GM18508 (cell line): Measurements from ENCODE around the gene PXMP2.

Experiments used
- ATAC-seq: cut with Tn5 transposase; IDR thresholded peaks from one replicate; pipeline ENCODE4 v1.9.1; 2021; ENCODE audit warnings: moderate number of reproducible peaks; ENCODE audit not compliant: insufficient read depth, unreplicated experiment

The PXMP2 gene

DNA sequence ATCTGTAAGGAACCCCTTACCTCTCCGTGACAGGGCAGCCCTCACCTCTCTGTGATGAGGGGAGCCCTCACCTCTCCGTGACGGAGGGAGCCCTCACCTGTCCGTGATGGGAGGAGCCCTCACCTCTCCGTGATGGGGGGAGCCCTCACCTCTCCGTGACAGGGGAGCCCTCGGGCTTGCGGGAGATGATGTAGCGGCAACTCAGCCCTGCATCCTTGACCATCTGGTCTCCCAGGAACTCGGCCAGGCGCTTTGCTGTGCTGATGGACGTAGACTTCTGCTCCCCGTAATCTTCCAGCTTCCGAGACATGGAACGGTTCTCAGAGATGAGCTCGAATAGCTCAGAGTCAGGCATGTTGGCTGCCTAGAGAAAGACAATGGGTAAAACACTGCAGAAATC is 28.2 kb upstream of the PXMP2 start:
- no peak for ATAC-seq

DNA sequence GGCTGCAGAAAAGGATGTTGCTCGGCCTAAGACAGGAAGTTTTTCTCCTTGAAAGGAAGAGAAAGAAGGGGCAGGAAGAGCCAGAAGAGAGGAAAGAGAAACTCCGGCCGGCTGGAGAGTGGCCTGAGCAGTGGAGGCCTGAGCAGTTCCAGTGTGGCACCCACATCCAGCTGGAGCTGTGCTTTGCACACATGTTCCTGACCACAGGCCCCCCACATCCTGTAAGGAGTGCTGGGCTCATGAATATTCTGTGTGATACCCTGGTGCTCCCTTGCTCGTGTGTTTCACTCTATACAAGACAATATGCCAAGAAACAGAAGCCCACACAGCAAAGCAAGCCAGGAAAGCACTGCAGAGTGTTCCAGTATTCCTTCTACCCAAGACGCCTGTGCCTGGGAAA is 27.3 kb upstream of the PXMP2 start:
- no peak for ATAC-seq

DNA sequence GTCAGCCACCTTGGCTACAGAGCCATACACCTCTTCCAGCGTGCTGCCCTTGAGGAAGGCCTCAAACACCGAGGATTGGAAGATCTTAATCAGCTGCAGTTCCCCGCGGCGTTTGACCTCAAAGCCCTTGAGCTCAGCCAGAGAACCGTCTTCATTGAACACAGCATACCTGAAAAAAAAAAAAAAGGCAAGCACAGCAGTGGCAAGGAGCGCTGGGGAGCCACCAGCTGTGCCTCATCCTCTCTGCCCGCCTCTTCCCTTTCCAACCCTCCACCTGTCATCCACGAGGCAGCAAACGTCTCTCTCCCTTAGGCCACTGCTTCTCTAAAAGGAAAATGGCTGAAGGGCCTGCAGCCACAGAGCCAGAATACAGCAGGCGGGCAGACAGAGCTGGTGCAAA is 26.4 kb upstream of the PXMP2 start:
- ATAC-seq, result no peak

DNA sequence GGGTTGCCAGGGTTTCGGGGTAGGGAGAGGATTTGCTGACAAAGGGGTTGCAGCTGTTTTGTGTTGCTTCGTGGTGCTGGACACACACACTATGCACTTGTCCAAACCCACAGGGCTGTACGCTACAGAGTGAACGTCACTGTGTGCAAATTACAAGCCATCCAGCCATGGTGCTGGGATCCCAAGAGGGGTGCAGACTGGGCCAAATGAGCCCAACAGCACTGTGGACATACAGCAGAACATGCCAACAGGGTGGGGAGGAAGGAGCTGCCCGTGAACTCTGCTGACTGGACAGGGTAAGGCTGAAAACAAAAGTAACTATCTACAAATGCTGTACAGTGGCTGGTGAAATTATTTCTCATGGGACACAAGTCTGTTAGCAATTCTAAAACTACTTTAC is 25.4 kb upstream of the PXMP2 start:
- ATAC-seq, result no peak

DNA sequence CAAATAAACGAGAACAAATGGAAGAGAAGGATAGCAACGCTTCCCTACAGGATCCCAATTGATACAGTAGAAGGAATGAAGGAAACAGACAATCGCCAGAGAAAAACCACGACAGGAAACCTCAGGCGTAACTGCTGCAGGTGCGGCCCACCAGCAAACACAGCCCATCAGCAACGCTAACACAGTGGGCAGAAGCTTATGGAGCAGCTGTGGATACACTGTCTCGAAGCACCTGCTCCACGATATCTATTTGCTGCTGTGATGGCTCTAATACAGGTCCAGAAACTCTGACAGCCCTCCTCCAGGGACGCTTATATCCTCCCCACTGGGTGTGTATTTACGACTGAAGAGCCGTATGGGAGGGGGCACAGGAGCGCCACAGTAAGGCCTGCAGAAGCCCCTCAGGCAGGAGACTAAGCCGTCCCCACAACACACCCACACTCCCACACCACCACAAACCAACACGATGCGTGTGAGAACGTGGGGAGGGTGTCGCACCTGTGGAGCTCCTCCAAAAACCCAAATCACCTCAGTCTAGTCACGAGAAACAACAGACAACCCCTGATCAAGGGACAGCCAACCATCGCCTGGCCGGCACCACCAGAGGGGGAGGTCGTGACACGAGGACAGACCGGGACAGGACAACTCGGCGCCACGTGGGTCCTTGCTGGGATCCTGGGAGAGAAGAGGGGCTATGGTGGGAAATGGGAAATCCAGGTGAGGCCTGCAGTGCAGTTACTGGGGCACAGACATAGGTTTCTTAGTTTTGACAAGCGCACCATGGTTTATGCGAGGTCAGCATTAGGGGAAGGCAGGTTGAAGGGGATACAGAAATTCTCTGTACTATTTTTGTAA is 24.3 kb upstream of the PXMP2 start:
- no peak for ATAC-seq

DNA sequence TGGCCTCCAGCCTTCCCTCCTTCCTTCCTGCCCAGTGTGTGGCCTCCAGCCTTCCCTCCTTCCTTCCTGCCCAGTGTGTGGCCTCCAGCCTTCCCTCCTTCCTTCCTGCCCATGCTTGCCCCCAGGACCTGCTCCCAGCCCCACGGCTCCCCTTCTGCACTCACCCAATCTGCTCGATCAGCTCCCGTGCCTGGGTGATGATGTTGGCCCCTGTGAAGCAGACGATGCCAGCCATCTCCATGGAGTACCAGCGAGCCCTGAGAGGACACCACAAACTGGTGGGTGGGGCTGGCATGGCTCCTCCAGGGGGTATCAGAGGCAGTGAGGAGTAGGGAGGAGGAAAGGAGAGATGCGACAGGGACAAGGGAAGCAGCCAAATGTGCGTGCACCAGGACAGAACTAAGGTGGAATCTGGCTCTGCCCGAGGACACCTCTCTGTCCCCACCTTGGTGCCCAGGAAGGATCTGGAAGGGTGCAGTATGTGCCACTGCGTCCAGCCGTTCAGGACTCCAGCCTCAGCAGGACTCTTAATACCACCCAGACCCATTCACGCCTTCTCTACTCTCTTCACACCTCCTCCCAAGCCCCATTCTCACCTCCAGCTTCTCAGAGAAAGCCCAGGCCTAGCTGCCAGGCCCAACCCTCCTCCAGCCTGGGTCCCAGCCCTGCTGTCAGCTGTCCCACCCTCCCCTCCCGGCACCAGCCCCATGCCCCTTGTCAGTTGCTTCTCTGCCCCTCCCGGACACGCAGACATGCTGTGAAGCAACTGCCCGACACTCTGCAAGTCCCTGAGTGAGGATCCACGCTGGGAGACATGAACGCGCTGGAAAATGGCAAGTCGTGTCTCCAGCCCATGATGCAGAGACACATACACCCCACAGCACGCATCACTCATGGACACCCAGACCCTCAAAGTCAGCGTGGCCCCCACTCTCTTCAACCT is 22.9 kb upstream of the PXMP2 start:
- ATAC-seq, result no peak

DNA sequence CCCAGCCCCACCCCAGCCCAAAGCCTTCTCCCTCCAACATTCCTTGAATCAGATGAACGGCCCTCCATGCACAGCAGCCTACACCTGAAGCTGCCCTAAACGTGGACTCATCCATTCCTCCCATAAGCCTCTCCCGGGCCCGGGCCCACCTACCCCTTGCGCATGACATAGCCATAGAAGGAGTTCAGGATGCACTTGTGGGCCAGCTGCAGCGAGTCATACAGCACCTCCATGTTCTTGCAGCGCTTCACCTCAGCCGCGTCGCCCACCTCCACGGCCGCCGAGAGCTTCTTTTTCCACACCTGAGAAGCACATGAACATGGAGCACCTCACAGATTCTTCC is 22.3 kb upstream of the PXMP2 start:
- no peak for ATAC-seq

DNA sequence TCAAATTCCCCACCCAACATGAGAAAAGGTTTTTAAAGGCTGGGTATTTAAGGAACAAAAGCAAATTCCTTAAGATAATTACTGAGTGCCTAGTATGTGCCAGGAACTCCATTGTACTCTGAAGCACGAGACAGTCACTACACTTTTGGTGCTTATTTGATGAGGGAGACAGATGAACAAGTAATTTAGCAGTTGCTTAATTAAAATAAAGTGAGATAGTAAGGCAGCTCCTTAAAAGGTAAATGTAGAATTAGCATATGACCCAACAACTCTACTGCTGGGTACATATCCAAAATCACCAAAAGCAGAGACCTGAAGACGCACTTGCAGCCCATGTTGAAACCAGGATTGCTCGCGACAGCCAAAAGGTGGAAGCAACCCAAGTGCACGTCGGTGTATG is 21.6 kb upstream of the PXMP2 start:
- no peak for ATAC-seq

DNA sequence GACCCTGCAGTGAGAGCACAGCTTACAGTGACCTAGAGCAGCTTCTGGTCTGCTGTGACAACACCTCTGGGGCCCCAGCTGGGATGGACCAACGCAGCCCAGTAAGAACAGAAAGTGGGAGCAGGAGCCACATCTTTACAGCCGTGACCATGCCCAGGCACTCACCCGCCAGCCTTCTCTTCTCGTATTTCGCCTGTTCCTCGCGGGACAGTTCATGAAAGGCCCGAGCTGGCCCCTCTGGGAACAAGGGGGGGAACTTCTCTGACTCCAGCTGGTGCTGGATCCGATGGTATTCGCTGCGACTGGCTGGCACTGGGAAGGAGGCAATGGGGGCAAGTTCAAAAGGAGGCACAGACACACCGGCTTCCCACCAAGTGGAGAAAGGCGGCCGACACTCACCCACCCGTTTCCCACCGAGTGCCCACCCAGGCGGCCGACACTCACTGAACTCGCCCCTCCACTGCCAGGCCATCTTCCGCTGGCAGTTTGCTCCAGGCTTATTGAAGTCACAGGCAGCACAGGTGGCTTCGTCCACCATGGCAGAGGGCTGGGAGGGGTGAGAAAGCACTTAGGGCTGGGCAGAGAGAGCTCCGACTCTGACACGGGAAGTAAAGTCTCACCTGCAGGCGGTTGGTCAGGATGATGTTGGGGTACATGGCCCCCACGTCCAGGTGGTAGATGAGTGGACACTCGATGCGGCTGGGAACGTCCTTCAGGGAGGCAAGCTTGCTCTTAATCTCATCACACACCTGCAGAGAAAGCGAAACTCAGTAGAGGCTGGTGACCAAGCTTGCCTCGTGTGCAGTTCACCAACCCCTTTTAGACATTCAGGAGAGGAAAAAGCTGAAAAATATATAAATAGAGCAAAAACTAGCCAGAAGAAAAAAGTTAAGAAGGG is 18.9 kb upstream of the PXMP2 start:
- no peak for ATAC-seq

DNA sequence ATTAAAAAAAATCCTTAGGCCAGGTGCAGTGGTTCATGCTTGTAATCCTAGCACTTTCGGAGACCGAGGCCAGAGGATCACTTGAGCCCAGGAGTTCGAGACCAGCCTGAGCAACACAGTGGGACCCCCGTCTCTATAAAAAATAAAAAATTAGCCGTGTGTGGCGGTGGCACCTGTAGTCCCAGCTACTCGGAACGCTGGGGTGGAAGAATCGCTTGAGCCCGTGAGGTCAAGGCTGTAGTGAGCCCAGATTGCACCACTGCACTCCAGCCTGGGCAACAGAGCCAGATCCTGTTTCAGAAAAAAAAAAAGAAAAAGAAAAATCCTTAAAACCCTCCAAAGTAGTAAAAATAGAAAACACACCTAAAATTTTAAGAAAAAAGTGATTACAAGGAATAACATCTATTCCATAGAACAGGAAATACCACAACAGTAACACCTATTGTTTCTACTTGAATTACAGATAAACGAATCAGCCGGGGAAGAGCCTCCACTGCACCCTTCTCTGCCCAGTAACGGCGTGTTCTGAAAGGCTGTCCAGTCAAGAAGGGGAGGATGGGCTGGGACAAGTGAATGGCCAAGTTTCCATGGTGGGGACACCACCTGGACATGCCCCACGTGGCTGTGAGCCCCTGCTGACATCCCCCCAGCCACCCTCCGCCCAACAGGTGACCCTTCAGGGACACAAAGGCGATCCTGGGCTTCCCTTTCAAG is 18.1 kb upstream of the PXMP2 start:
- no peak for ATAC-seq

DNA sequence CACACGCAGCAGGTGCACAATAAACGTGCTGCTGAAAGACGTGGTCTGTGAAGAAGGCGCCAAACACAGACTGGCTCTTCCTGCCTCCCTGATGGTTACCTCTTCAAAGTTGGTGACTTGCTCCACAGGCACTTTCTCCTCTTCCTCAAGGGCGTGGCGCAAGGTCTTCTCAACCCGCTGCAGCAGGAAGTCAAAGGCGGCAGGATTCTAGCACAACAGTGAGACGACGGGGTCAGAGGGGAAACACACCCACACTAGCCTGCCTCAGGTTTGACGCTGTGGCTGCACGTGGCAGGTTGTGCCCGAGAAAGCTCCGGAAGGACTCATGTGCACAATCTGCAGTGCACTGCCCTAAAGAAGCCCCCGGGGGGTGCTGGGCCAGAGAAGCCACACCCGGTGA is 15.3 kb upstream of the PXMP2 start:
- no peak for ATAC-seq

DNA sequence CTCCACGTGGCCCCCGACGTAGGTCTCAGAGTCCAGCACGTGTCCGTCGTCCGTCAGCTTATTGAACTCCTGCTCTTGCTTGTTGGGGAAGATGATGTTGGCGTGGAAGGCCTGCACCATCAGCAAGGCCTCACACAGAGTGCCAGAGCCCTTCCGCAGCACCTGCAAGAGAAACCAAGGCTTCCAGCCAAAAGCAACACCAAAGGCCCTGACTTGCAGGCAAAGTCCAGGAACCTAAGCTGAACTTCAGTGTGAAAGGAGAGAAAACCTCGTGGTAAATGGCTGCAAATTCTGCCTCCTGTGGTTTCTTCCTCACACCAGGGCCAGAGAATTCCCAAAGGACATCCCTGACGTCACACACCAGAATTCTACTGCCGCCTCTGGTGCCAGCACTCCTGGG is 14.7 kb upstream of the PXMP2 start:
- no peak for ATAC-seq

DNA sequence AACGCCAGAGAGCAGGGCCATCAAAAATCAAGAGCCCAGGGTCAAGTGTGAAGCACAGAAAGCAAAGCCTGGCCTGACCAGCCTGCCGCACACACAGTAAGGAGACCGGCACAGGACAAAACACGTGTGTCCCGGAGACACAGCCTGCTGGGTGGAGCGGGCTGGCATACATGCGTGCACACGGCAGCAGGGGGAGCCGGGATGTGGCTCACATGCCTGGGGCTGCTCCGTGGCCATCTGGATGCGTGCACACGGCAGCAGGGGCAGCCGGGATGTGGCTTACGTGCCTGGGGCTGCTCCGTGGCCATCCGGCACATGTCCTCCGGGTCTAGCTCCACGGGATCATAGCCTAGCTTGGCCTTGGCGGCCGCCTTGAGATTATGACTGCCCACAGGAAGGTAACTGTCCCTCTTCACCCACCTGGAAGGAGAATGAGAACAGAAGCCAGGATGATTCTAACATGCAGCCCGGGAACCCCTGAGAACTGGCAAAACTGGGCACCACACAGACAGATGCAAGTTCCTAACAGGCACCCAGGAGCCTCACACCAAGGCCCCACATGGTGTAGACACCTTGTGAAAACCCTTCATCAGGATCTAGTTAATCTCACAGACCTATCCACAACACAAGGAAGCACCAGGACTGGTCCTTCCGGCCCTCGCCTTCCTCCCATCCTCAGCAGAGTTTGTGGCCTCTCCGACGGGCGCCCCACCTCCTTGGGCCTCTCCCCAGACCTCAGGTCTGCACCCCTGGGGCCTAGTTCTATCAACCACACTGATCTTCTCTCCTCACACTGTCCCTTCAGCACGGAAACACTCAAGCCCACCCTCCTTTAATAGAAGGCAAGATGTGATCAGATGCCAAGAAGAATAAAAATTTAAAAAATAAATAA is 13.9 kb upstream of the PXMP2 start:
- no peak for ATAC-seq

DNA sequence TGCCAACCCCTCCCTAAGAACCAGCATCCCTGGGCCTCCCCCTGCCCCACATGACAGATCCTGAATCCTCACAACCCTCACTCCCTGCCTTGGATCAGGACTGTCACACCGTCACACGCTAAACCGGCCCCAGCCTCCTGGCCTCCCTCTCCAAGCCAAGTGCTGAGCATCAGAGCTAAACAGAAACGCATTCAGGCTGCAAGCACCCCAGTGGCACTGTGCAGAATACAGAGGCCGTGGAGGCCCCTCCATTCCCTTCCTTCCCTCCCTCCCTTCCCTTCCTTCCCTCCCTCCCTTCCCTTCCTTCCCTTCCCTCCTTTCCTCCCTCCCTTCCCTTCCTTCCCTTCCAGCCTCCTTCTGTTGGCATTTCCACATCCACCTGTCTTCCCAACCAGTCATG is 12.8 kb upstream of the PXMP2 start:
- ATAC-seq, result no peak

DNA sequence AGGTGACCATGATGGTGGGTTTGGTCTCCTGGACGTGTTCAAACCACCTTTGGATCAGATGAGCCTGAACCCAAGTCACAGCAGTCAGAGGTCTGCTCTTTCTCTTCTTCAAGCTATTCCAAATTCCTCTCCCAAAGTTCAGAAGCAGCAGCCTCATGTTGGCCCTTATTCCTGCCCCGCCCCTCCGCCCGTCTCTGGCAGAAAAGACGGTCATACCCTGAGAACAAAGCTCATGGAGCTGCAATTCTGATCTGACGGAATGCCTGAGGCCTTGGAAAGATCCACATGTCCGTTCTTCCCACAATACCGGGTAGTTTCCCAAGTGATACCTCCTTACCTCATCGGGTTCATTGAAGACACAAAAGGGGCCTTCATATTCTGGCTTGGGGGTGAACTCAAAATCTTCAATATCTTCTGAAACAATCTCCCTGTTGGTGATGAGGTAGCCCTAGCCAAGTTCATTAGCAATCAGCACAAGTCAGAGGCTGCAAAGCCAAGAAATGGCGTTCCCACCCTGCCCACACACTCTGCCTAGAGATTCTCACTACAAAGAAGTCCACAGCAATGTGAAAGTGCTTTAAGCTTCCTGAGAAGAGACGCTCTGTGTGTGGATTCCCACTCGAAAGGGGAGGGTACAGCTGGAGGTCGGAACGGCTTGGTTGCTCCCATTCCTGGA is 11.5 kb upstream of the PXMP2 start:
- ATAC-seq, result no peak

DNA sequence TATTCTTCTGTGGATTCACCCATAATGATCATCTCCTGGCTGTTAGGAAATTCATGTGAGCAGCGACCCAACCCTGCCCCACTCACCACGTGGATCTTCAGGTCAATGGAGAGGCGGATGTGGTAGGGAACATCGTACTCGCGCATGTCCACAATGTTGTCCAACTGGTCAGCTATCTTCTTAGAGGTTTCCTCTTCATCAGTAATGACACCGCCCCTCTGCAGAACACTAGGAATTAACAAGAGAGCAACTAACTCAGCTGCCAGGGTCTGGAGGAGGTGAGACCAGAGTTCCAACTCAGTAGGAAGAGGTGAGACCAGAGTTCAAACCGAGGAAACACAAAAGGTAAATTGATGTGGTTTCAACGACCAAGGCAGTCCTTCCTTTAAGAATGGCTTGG is 9.9 kb upstream of the PXMP2 start:
- no peak for ATAC-seq

DNA sequence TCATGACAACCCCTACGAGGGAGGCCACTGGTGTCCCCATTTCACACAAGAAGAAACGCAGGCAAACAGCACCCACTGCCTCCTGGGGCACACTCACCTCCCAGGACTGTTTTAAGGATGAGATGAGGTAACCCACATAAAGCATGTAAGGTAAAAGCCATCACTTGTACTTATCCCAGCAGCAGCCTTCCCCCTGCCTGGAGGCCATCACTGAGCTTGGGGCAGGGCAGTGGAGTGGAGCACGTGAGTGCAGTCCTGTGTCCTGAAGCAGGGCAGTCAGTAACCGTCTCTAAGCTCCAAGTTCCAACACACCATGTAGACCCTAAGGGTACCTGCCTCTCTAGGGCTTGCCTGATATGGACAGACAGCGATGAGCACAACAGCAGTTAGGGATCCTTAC is 2.0 kb upstream of the PXMP2 start:
- ATAC-seq, result no peak

DNA sequence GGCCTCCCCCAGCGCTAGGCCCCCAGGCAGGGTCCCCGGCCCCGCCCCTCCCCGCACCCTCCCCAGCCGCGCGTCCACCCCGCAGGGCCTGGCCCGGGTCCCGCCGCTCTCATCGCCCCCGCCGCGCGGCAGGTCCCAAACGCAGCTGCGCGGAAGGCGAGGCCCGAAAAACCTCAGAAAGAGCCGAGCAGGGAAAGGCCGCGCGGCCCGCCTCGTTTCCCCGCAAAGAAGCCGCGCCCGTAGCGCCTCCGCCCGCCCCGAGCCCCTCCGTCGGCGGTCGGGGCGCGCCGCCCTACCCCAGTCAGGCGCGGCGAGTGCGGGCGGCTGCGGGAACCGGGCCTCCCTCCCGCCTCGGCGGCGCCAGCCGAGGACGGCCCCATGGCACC is 569 bp upstream of the PXMP2 start:
- ATAC-seq, result no peak

DNA sequence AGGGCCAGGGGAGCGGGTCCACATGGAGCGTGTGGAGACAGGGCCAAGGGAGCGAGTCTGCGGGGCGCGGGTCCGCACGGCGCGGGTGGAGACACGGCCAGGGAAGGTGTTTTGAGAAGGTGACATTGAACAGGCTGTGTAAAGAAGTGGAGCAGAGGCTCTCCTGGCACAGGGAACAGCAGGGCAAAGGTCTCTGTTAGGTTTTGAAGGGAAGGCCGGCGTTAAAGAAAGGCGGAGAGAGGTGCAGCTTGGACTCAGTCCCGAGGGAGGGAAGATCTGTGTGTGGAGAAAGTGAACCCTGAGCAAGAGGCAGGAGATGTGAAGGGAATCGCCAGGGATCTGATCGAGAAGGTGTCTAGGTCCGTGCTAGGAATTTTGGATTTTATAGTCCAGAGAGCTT is 1.8 kb downstream of the PXMP2 start:
- ATAC-seq, result no peak
